Measurements from ENCODE around the gene EVI5L. TPM values are rescaled to one million over a fixed set of nuclear protein-coding genes. Genes with fewer than 3 reads are reported as not detected.

Gene EVI5L
- polyA plus RNA-seq, 3 donors = 0.76 to 5.7 (median 1.3) TPM

- no peak overlapping the region for H3K4me3 Mint-ChIP-seq
- no peak overlapping the region for H2AFZ ChIP-seq (ENCODE audit: insufficient read depth, low read depth, low read length, poor library complexity, severe bottlenecking)
- intact Hi-C loops (cut with micrococcal nuclease) = no loop called here
- H3K4me2 ChIP-seq (replicated peaks; ENCODE audit: extremely low read depth, low read length, poor library complexity, severe bottlenecking) = no peak overlapping the region
- no peak for DNase-seq
- peaks cover 0 to 5% (median 0%) of the 10 kb centered on the region in 7 donors for H3K9me3 Mint-ChIP-seq
- no peak overlapping the region for H3K27ac ChIP-seq (ENCODE audit: low read depth in 1 of 2, low read length in 2 of 2)
- no peak for TF ChIP-seq CTCF (IDR thresholded peaks at IDR 0.05)
- no peak overlapping the region for H3K9ac ChIP-seq (ENCODE audit: insufficient read depth, low read length, poor library complexity, severe bottlenecking)
- peaks cover 0 to 2% (median 1%) of the 10 kb centered on the region in 3 donors for H3K27me3 Mint-ChIP-seq (ENCODE audit: low read depth in 3 of 3)
- H3K4me1 Mint-ChIP-seq = peaks cover 5% of the 10 kb centered on the region
- H3K27ac Mint-ChIP-seq = no peak overlapping the region
- H4K20me1 ChIP-seq (ENCODE audit: insufficient read depth, low read length) = no peaks in the 10 kb centered on the region
- H3K9me3 ChIP-seq (replicated peaks in 1 of 2; ENCODE audit: control insufficient read depth in 1 of 2, insufficient read depth in 1 of 2, low read length in 2 of 2) = no peaks in the 10 kb centered on the region
- peaks cover 0 to 4% of the 10 kb centered on the region in 2 donors for H3K36me3 Mint-ChIP-seq
- H3K27me3 ChIP-seq (ENCODE audit: control insufficient read depth in 2 of 2, insufficient read depth in 2 of 2, low read length in 2 of 2) = no peaks in the 10 kb centered on the region
- H3K4me1 ChIP-seq (ENCODE audit: control insufficient read depth in 1 of 2, insufficient read depth in 2 of 2, low read length in 2 of 2) = no peaks in the 10 kb centered on the region
- no peak overlapping the region for H3K4me3 ChIP-seq (replicated peaks in 1 of 3; ENCODE audit: low read depth in 2 of 3, low read length in 3 of 3)
- no peaks in the 10 kb centered on the region for H3K79me2 ChIP-seq (ENCODE audit: insufficient read depth, low read length)
- WGBS (ENCODE audit: insufficient coverage) = no CpG with 5 or more reads among the region's 5 CpGs
- H3K36me3 ChIP-seq (replicated peaks in 1 of 2; ENCODE audit: control insufficient read depth in 1 of 2, insufficient read depth in 2 of 2, low read length in 2 of 2) = no peaks in the 10 kb centered on the region
These were observed 14.4 kb downstream of the EVI5L start for GRCh38 chr19:7844405-7844804.

- Mint-ChIP-seq H3K27me3 (ENCODE audit: low read depth in 3 of 3) (peaks cover 0 to 2% (median 1%) of the 10 kb centered on the region in 3 donors), H3K4me3 (no peak overlapping the region), H3K4me1 (peaks cover 1% of the 10 kb centered on the region), H3K36me3 (peaks cover 0 to 4% of the 10 kb centered on the region in 2 donors), H3K27ac (peak overlapping the region in 1 of 7 donors; percentile 49), H3K9me3 (peaks cover 0 to 5% (median 0%) of the 10 kb centered on the region in 7 donors)
- Histone ChIP-seq H3K27me3 (ENCODE audit: control insufficient read depth in 2 of 2, insufficient read depth in 2 of 2, low read length in 2 of 2) (no peaks in the 10 kb centered on the region), H3K4me2 (replicated peaks; ENCODE audit: extremely low read depth, low read length, poor library complexity, severe bottlenecking) (no peak overlapping the region), H3K27ac (ENCODE audit: low read depth in 1 of 2, low read length in 2 of 2) (no peak overlapping the region), H3K4me3 (replicated peaks in 1 of 3; ENCODE audit: low read depth in 2 of 3, low read length in 3 of 3) (no peak overlapping the region), H3K9me3 (replicated peaks in 1 of 2; ENCODE audit: control insufficient read depth in 1 of 2, insufficient read depth in 1 of 2, low read length in 2 of 2) (no peaks in the 10 kb centered on the region), H2AFZ (ENCODE audit: insufficient read depth, low read depth, low read length, poor library complexity, severe bottlenecking) (no peak overlapping the region), H3K79me2 (ENCODE audit: insufficient read depth, low read length) (no peaks in the 10 kb centered on the region), H3K9ac (ENCODE audit: insufficient read depth, low read length, poor library complexity, severe bottlenecking) (no peak overlapping the region), H4K20me1 (ENCODE audit: insufficient read depth, low read length) (no peaks in the 10 kb centered on the region), H3K36me3 (replicated peaks in 1 of 2; ENCODE audit: control insufficient read depth in 1 of 2, insufficient read depth in 2 of 2, low read length in 2 of 2) (no peaks in the 10 kb centered on the region), H3K4me1 (ENCODE audit: control insufficient read depth in 1 of 2, insufficient read depth in 2 of 2, low read length in 2 of 2) (no peaks in the 10 kb centered on the region)
- no peak for TF ChIP-seq CTCF (IDR thresholded peaks at IDR 0.05)
- WGBS (ENCODE audit: insufficient coverage) = 100% methylated on average over 1 of the region's 10 CpGs
- intact Hi-C loops (cut with micrococcal nuclease) = no loop called here
- DNase-seq = no peak
These were observed 14.9 kb downstream of the EVI5L start for GRCh38 chr19:7844951-7845350.
